HEK293 (cell line): ENCODE results near the gene EXD3.

Experiments
- CTCF ChIA-PET: fragments of 350-600 bp; formaldehyde crosslinking; extraction: SDS; loops from one replicate; lab custom pipeline; 2021; ENCODE audit warnings: antibody characterized with exemption; lab: Yijun Ruan, JAX
- POLR2A ChIA-PET: fragments of 300-600 bp; formaldehyde crosslinking; extraction: SDS; loops from one replicate; lab custom pipeline; 2020; ENCODE audit warnings: antibody characterized with exemption, inconsistent platforms; lab: Yijun Ruan, JAX
- H3K27ac ChIP-seq: fragments of 200-500 bp; sonication (Bioruptor generic); 2 replicates; pipeline ENCODE4 v1.5.1; 2014; ENCODE audit warnings: low read depth, low read length, control low read depth, inconsistent platforms; ENCODE audit errors: extremely low read depth
- H3K36me3 ChIP-seq, 2 experiments: fragments of 200-500 bp in 1 of 2; sonication (Bioruptor generic) in 1 of 2; 1 replicate in 1 of 2; 2 replicates in 1 of 2; pipeline ENCODE4 v1.5.1; 2014 to 2017; ENCODE audit warnings: inconsistent platforms in 2 of 2, low read length in 2 of 2; ENCODE audit not compliant: control insufficient read depth in 2 of 2, insufficient read depth in 1 of 2
- H3K4me1 ChIP-seq: fragments of 200-500 bp; sonication (Bioruptor generic); 2 replicates; pipeline ENCODE4 v1.5.1; 2014; ENCODE audit warnings: mild to moderate bottlenecking, low read length, inconsistent platforms; ENCODE audit not compliant: control insufficient read depth, insufficient read depth
- H3K4me3 ChIP-seq: 2 replicates; pipeline ENCODE4 v1.5.1; 2011; ENCODE audit warnings: low read depth, mild to moderate bottlenecking, control low read depth, low read length, moderate library complexity
- H3K9me3 ChIP-seq: fragments of 200-500 bp; sonication (Bioruptor generic); 2 replicates; pipeline ENCODE4 v1.5.1; 2014; ENCODE audit warnings: low read depth, low read length, inconsistent platforms; ENCODE audit not compliant: control insufficient read depth, insufficient read depth
- BCL11B ChIP-seq: fragments of 450-650 bp; formaldehyde crosslinking; IDR thresholded peaks from 2 replicates; pipeline ENCODE4 v1.5.1; 2016; ENCODE audit warnings: low read depth, missing biosample characterization, missing genetic modification characterization
- GFI1B ChIP-seq: fragments of 450-650 bp; formaldehyde crosslinking; IDR thresholded peaks from 2 replicates; pipeline ENCODE4 v1.5.1; 2016; ENCODE audit warnings: missing biosample characterization, missing genetic modification characterization
- KLF10 ChIP-seq: fragments of 450-650 bp; IDR thresholded peaks from 2 replicates; pipeline ENCODE4 v1.5.1; 2018; ENCODE audit warnings: missing biosample characterization, mild to moderate bottlenecking, missing genetic modification characterization
- KLF9 ChIP-seq: fragments of 450-650 bp; formaldehyde crosslinking; IDR thresholded peaks from 2 replicates; pipeline ENCODE4 v1.5.1; 2016; ENCODE audit warnings: missing biosample characterization, missing genetic modification characterization, low read depth
- SALL2 ChIP-seq: fragments of 450-650 bp; formaldehyde crosslinking; IDR thresholded peaks from 2 replicates; pipeline ENCODE4 v1.5.0; 2017; ENCODE audit warnings: missing biosample characterization, mild to moderate bottlenecking, missing genetic modification characterization, borderline replicate concordance
- WT1 ChIP-seq: fragments of 450-650 bp; formaldehyde crosslinking; IDR thresholded peaks from 2 replicates; pipeline ENCODE4 v1.5.1; 2016; ENCODE audit warnings: missing biosample characterization, missing genetic modification characterization
- YY1 ChIP-seq: fragments of 450-650 bp; formaldehyde crosslinking; IDR thresholded peaks from 2 replicates; pipeline ENCODE4 v1.5.1; 2018; ENCODE audit warnings: missing biosample characterization, missing genetic modification characterization
- YY2 ChIP-seq: fragments of 450-650 bp; formaldehyde crosslinking; IDR thresholded peaks from 2 replicates; pipeline ENCODE4 v1.5.1; 2016; ENCODE audit warnings: missing biosample characterization, missing genetic modification characterization
- ZBTB17 ChIP-seq: fragments of 450-650 bp; formaldehyde crosslinking; IDR thresholded peaks from 2 replicates; pipeline ENCODE4 v1.5.1; 2016; ENCODE audit warnings: missing biosample characterization, missing genetic modification characterization
- ZBTB20 ChIP-seq: fragments of 450-650 bp; formaldehyde crosslinking; IDR thresholded peaks from 2 replicates; pipeline ENCODE4 v1.5.1; 2016; ENCODE audit warnings: missing biosample characterization, missing genetic modification characterization
- ZFP3 ChIP-seq: fragments of 450-650 bp; formaldehyde crosslinking; IDR thresholded peaks from 2 replicates; pipeline ENCODE4 v1.5.1; 2016; ENCODE audit warnings: low read depth, missing biosample characterization, missing genetic modification characterization
- ZNF112 ChIP-seq: fragments of 450-650 bp; formaldehyde crosslinking; IDR thresholded peaks from 2 replicates; pipeline ENCODE4 v1.5.0; 2017; ENCODE audit warnings: missing biosample characterization, missing genetic modification characterization
- ZNF114 ChIP-seq: fragments of 450-650 bp; formaldehyde crosslinking; IDR thresholded peaks from 2 replicates; pipeline ENCODE4 v1.5.0; 2017; ENCODE audit warnings: missing biosample characterization, missing genetic modification characterization
- ZNF155 ChIP-seq: fragments of 450-650 bp; formaldehyde crosslinking; IDR thresholded peaks from 2 replicates; pipeline ENCODE4 v1.5.1; 2016; ENCODE audit warnings: missing biosample characterization, missing genetic modification characterization
- ZNF174 ChIP-seq: fragments of 450-650 bp; formaldehyde crosslinking; IDR thresholded peaks from 2 replicates; pipeline ENCODE4 v1.5.0; 2017; ENCODE audit warnings: missing biosample characterization, mild to moderate bottlenecking, missing genetic modification characterization
- ZNF211 ChIP-seq: fragments of 450-650 bp; formaldehyde crosslinking; IDR thresholded peaks from 2 replicates; pipeline ENCODE4 v1.5.1; 2016; ENCODE audit warnings: low read depth, missing biosample characterization, missing genetic modification characterization
- ZNF292 ChIP-seq: fragments of 450-650 bp; formaldehyde crosslinking; IDR thresholded peaks from 2 replicates; pipeline ENCODE4 v1.5.1; 2016; ENCODE audit warnings: low read depth, missing biosample characterization, missing genetic modification characterization, borderline replicate concordance
- ZNF335 ChIP-seq: fragments of 450-650 bp; formaldehyde crosslinking; conservative IDR thresholded peaks from 2 replicates; pipeline ENCODE4 v1.5.1; 2016; ENCODE audit warnings: missing biosample characterization, missing genetic modification characterization
- ZNF426 ChIP-seq: fragments of 450-650 bp; formaldehyde crosslinking; IDR thresholded peaks from 2 replicates; pipeline ENCODE4 v1.5.1; 2017; ENCODE audit warnings: missing biosample characterization, missing genetic modification characterization, mild to moderate bottlenecking, inconsistent platforms, moderate library complexity
- ZNF433 ChIP-seq: fragments of 450-650 bp; formaldehyde crosslinking; IDR thresholded peaks from 2 replicates; pipeline ENCODE4 v1.5.1; 2016; ENCODE audit warnings: missing biosample characterization, missing genetic modification characterization, low read depth
- ZNF473 ChIP-seq: fragments of 450-650 bp; formaldehyde crosslinking; IDR thresholded peaks from 2 replicates; pipeline ENCODE4 v1.5.1; 2017; ENCODE audit warnings: missing biosample characterization, missing genetic modification characterization
- ZNF501 ChIP-seq: fragments of 450-650 bp; formaldehyde crosslinking; IDR thresholded peaks from 2 replicates; pipeline ENCODE4 v1.5.1; 2016; ENCODE audit warnings: missing biosample characterization, missing genetic modification characterization
- ZNF521 ChIP-seq: fragments of 450-650 bp; formaldehyde crosslinking; IDR thresholded peaks from 2 replicates; pipeline ENCODE4 v1.5.1; 2017; ENCODE audit warnings: missing biosample characterization, mild to moderate bottlenecking, missing genetic modification characterization
- ZNF548 ChIP-seq: fragments of 450-650 bp; formaldehyde crosslinking; IDR thresholded peaks from 2 replicates; pipeline ENCODE4 v1.5.1; 2016; ENCODE audit warnings: missing biosample characterization, missing genetic modification characterization
- ZNF555 ChIP-seq: fragments of 450-650 bp; formaldehyde crosslinking; conservative IDR thresholded peaks from 2 replicates; pipeline ENCODE4 v1.5.1; 2017; ENCODE audit warnings: missing biosample characterization, mild to moderate bottlenecking, missing genetic modification characterization, inconsistent platforms
- ZNF658 ChIP-seq: fragments of 450-650 bp; formaldehyde crosslinking; IDR thresholded peaks from 2 replicates; pipeline ENCODE4; 2016; ENCODE audit warnings: missing biosample characterization, missing genetic modification characterization
- ZNF701 ChIP-seq: fragments of 450-650 bp; formaldehyde crosslinking; IDR thresholded peaks from 2 replicates; pipeline ENCODE4 v1.5.1; 2016; ENCODE audit warnings: missing biosample characterization, missing genetic modification characterization
- ZNF830 ChIP-seq: fragments of 450-650 bp; IDR thresholded peaks from 2 replicates; pipeline ENCODE4 v1.5.0; 2018; ENCODE audit warnings: missing biosample characterization, missing genetic modification characterization, low read depth, mild to moderate bottlenecking, moderate library complexity
- ZNF843 ChIP-seq: fragments of 450-650 bp; formaldehyde crosslinking; IDR thresholded peaks from 2 replicates; pipeline ENCODE4 v1.5.1; 2016; ENCODE audit warnings: missing biosample characterization, missing genetic modification characterization
- TF ChIP-seq, protein P1 (sequence below): fragments of 450-650 bp; IDR thresholded peaks from 2 replicates; pipeline ENCODE4 v1.5.1; 2018; ENCODE audit warnings: missing biosample characterization, mild to moderate bottlenecking, missing genetic modification characterization
- TF ChIP-seq, protein P2 (sequence below): fragments of 450-650 bp; formaldehyde crosslinking; IDR thresholded peaks from 2 replicates; pipeline ENCODE4 v1.5.1; 2016; ENCODE audit warnings: missing biosample characterization, missing genetic modification characterization, borderline replicate concordance

EXD3 gene

DNA sequence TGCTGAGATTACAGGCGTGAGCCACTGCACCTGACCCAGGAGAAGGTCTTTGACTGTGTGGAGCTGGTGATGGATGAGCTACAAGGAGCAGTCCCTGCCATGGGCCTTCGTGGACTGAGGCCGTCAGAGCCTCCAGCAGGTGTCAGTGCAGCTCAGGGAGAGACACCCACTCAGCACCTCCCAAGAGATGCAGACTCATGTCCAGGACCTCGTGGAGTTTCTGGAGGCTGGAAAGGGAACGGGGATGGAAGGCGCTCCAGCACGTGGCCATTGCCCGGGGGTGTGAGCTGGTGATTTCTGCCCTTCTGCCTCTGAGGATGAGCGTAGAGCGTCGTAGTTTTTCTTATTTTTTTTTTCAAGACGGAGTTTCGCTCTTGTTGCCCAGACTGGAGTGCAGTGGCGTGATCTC is 136.0 kb downstream of the EXD3 start:
- no peaks in the 10 kb centered on the region for H3K36me3 ChIP-seq
- H3K27ac ChIP-seq, result no peak overlapping the region
- no peaks in the 10 kb centered on the region for H3K9me3 ChIP-seq
- H3K4me3 ChIP-seq, result no peak overlapping the region
- H3K4me1 ChIP-seq, result no peaks in the 10 kb centered on the region
- CTCF ChIA-PET, result interaction anchor here (0.5 to 2.8 kb wide), 53 partner anchors 10 to 536 kb away, joined by 3 to 28 read pairs (median 4); partner anchors contain the start of genes ENTPD8, EXD3, MRPL41 and NRARP
- POLR2A ChIA-PET, result interaction anchor here (0.5 to 1.2 kb wide), 7 partner anchors 12 to 159 kb away, joined by 3 to 9 read pairs (median 3); partner anchors contain the start of genes EXD3, NOXA1, NRARP and TUBB4B
- peak; percentile 35; the same call in 1 of the 2 replicates for TF ChIP-seq YY2
- TF ChIP-seq ZNF426, result no peak
- TF ChIP-seq ZNF521 (tag by site-specific recombination), result no peak
- TF ChIP-seq ZBTB20 (tag by site-specific recombination), result no peak
- 0 out of 2 replicates have a peak, but pooled peaks have one; percentile 31 for TF ChIP-seq WT1 (tag by site-specific recombination)
- TF ChIP-seq ZNF292 (tag by site-specific recombination), result no peak
- TF ChIP-seq ZNF658, result no peak
- no peak for TF ChIP-seq ZFP3 (tag by site-specific recombination)
- TF ChIP-seq ZNF155, result no peak
- no peak for TF ChIP-seq ZNF843 (tag by site-specific recombination)
- TF ChIP-seq ZNF830 (tag by site-specific recombination), result no peak
- TF ChIP-seq ZNF211 (tag by site-specific recombination), result no peak
- TF ChIP-seq KLF10 (tag by site-specific recombination), result no peak
- TF ChIP-seq ZNF555, result no peak
- no peak for TF ChIP-seq SALL2 (tag by site-specific recombination)
- no peak for TF ChIP-seq KLF9 (tag by site-specific recombination)
- no peak for TF ChIP-seq ZNF335 (tag by site-specific recombination)
- no peak for TF ChIP-seq ZNF473 (tag by site-specific recombination)
- no peak for TF ChIP-seq ZNF433 (tag by site-specific recombination)
- TF ChIP-seq ZNF501 (tag by site-specific recombination), result 0 out of 2 replicates have a peak, but pooled peaks have one; percentile 51
- TF ChIP-seq ZNF114 (tag by site-specific recombination), result no peak
- TF ChIP-seq ZBTB17 (tag by site-specific recombination), result peak; percentile 47
- no peak for TF ChIP-seq YY1 (tag by site-specific recombination)
- no peak for TF ChIP-seq ZNF701 (tag by site-specific recombination)
- no peak for TF ChIP-seq BCL11B (tag by site-specific recombination)
- no peak for TF ChIP-seq ZNF112 (tag by site-specific recombination)
- TF ChIP-seq ZNF548 (tag by site-specific recombination), result no peak
- TF ChIP-seq, protein P1, sequence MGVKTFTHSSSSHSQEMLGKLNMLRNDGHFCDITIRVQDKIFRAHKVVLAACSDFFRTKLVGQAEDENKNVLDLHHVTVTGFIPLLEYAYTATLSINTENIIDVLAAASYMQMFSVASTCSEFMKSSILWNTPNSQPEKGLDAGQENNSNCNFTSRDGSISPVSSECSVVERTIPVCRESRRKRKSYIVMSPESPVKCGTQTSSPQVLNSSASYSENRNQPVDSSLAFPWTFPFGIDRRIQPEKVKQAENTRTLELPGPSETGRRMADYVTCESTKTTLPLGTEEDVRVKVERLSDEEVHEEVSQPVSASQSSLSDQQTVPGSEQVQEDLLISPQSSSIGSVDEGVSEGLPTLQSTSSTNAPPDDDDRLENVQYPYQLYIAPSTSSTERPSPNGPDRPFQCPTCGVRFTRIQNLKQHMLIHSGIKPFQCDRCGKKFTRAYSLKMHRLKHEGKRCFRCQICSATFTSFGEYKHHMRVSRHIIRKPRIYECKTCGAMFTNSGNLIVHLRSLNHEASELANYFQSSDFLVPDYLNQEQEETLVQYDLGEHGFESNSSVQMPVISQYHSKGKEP, result no peak
- TF ChIP-seq GFI1B (tag by site-specific recombination), result no peak
- TF ChIP-seq, protein P2, sequence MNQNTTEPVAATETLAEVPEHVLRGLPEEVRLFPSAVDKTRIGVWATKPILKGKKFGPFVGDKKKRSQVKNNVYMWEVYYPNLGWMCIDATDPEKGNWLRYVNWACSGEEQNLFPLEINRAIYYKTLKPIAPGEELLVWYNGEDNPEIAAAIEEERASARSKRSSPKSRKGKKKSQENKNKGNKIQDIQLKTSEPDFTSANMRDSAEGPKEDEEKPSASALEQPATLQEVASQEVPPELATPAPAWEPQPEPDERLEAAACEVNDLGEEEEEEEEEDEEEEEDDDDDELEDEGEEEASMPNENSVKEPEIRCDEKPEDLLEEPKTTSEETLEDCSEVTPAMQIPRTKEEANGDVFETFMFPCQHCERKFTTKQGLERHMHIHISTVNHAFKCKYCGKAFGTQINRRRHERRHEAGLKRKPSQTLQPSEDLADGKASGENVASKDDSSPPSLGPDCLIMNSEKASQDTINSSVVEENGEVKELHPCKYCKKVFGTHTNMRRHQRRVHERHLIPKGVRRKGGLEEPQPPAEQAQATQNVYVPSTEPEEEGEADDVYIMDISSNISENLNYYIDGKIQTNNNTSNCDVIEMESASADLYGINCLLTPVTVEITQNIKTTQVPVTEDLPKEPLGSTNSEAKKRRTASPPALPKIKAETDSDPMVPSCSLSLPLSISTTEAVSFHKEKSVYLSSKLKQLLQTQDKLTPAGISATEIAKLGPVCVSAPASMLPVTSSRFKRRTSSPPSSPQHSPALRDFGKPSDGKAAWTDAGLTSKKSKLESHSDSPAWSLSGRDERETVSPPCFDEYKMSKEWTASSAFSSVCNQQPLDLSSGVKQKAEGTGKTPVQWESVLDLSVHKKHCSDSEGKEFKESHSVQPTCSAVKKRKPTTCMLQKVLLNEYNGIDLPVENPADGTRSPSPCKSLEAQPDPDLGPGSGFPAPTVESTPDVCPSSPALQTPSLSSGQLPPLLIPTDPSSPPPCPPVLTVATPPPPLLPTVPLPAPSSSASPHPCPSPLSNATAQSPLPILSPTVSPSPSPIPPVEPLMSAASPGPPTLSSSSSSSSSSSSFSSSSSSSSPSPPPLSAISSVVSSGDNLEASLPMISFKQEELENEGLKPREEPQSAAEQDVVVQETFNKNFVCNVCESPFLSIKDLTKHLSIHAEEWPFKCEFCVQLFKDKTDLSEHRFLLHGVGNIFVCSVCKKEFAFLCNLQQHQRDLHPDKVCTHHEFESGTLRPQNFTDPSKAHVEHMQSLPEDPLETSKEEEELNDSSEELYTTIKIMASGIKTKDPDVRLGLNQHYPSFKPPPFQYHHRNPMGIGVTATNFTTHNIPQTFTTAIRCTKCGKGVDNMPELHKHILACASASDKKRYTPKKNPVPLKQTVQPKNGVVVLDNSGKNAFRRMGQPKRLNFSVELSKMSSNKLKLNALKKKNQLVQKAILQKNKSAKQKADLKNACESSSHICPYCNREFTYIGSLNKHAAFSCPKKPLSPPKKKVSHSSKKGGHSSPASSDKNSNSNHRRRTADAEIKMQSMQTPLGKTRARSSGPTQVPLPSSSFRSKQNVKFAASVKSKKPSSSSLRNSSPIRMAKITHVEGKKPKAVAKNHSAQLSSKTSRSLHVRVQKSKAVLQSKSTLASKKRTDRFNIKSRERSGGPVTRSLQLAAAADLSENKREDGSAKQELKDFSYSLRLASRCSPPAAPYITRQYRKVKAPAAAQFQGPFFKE, result no peak
- TF ChIP-seq ZNF174 (tag by site-specific recombination), result no peak
